ENCODE data around the gene AIG1. TPM values are rescaled to one million over a fixed set of nuclear protein-coding genes. Genes with fewer than 3 reads are reported as not detected.

The AIG1 gene
- total and polyA plus RNA-seq, 2 of the 13 experiments (the other 11 are each of a cell fraction or from before 2014, with no cell fraction given) = 115 to 197 TPM

DNA sequence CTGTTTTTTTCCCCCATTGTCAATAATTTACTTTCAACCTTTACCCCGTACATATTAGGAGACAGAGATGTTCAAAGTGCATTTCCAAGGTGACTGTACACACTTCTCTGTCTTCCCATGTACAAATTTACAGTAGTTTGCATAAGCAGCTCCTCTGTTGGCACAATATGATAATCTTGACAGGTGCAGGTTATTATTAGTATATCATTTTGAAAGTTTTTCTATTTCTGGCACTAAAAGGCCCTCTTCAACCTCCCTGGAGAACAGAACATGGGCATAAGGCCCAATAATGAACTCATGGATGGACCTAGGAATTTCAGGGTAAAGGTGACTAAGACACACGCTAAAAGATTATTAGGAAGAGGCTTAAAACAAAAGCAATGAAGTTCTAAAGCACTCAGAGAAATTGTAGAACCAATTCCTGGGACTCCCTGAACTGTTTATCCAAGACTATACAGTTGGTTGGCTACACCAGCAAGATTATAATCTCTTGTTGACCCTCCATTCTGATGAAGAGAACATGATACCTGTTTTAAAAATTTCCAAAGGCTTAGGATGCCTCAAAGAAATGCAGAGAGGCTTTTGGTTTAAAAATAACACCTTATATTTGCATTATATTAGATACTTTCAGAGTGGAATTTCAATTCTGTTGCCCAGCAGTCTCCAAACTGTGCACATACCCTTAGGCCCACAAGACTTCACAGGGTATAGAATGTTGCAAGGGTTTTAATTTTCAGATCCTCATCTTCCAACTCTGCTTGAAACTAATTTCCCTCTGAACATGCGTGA is 1.1 kb downstream of the AIG1 start (continued):
- 0 out of 2 replicates have a peak, but pooled peaks have one; percentile 28 for TF ChIP-seq ZFP36L1 (CRISPR knock-in tag; IDR thresholded peaks at IDR 0.05)
- no peak for TF ChIP-seq FOXP1 (IDR thresholded peaks at IDR 0.05)
- TF ChIP-seq FOXP1 (CRISPR knock-in tag; IDR thresholded peaks at IDR 0.05) = peak; percentile 82
- TF ChIP-seq CEBPB (IDR thresholded peaks at IDR 0.05; ENCODE audit: borderline replicate concordance, low read depth, low read length) = peak; percentile 49; the same call in 1 of the 2 replicates
- no peak for TF ChIP-seq ZNF547 (CRISPR knock-in tag; IDR thresholded peaks at IDR 0.05)
- peak; percentile 56 for TF ChIP-seq ASH2L (IDR thresholded peaks at IDR 0.05; ENCODE audit: insufficient read length, low read depth, low read length)
- no peak for TF ChIP-seq KLF9 (CRISPR knock-in tag; IDR thresholded peaks at IDR 0.05; ENCODE audit: low read depth)
- TF ChIP-seq ZNF18 (CRISPR knock-in tag; IDR thresholded peaks at IDR 0.05; ENCODE audit: insufficient replicate concordance) = no peak
- no peak for TF ChIP-seq ZNF572 (CRISPR knock-in tag; IDR thresholded peaks at IDR 0.05)
- no peak for TF ChIP-seq BHLHE40 (IDR thresholded peaks at IDR 0.05; ENCODE audit: low read length)
- no peak for TF ChIP-seq RFX5 (IDR thresholded peaks at IDR 0.05; ENCODE audit: low read depth, low read length)
- TF ChIP-seq ZNF614 (CRISPR knock-in tag; IDR thresholded peaks at IDR 0.05; ENCODE audit: borderline replicate concordance) = peak; percentile 34; the same call in 1 of the 2 replicates
- TF ChIP-seq, protein P1, sequence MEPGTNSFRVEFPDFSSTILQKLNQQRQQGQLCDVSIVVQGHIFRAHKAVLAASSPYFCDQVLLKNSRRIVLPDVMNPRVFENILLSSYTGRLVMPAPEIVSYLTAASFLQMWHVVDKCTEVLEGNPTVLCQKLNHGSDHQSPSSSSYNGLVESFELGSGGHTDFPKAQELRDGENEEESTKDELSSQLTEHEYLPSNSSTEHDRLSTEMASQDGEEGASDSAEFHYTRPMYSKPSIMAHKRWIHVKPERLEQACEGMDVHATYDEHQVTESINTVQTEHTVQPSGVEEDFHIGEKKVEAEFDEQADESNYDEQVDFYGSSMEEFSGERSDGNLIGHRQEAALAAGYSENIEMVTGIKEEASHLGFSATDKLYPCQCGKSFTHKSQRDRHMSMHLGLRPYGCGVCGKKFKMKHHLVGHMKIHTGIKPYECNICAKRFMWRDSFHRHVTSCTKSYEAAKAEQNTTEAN (CRISPR knock-in tag; conservative IDR thresholded peaks at IDR 0.05) = 0 out of 2 replicates have a peak, but pooled peaks have one; percentile 37
- TF ChIP-seq, protein P2, sequence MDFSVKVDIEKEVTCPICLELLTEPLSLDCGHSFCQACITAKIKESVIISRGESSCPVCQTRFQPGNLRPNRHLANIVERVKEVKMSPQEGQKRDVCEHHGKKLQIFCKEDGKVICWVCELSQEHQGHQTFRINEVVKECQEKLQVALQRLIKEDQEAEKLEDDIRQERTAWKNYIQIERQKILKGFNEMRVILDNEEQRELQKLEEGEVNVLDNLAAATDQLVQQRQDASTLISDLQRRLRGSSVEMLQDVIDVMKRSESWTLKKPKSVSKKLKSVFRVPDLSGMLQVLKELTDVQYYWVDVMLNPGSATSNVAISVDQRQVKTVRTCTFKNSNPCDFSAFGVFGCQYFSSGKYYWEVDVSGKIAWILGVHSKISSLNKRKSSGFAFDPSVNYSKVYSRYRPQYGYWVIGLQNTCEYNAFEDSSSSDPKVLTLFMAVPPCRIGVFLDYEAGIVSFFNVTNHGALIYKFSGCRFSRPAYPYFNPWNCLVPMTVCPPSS (IDR thresholded peaks at IDR 0.05) = no peak
- TF ChIP-seq GATAD1 (CRISPR knock-in tag; IDR thresholded peaks at IDR 0.05) = 0 out of 2 replicates have a peak, but pooled peaks have one; percentile 6
- TF ChIP-seq MBD4 (IDR thresholded peaks at IDR 0.05; ENCODE audit: borderline replicate concordance, low read length) = 0 out of 2 replicates have a peak, but pooled peaks have one; percentile 32
- TF ChIP-seq SP140L (CRISPR knock-in tag; IDR thresholded peaks at IDR 0.05; ENCODE audit: borderline replicate concordance) = peak; percentile 71; the same call in 1 of the 2 replicates
- TF ChIP-seq ZNF7 (CRISPR knock-in tag; IDR thresholded peaks at IDR 0.05) = no peak
- TF ChIP-seq ZNF383 (CRISPR knock-in tag; IDR thresholded peaks at IDR 0.05; ENCODE audit: borderline replicate concordance) = no peak
- no peak for TF ChIP-seq ZNF280D (CRISPR knock-in tag; IDR thresholded peaks at IDR 0.05)
- TF ChIP-seq XBP1 (CRISPR knock-in tag; IDR thresholded peaks at IDR 0.05) = no peak
- TF ChIP-seq RBM22 (optimal IDR thresholded peaks at IDR 0.05; ENCODE audit: low read length) = no peak
- peak; percentile 33; the same call in 1 of the 2 replicates for TF ChIP-seq ATF1 (CRISPR knock-in tag; IDR thresholded peaks at IDR 0.05)
- peak in 1 of 2 experiments; percentile 24; a peak in 1 of 4 replicates for TF ChIP-seq KLF16 (CRISPR knock-in tag; IDR thresholded peaks at IDR 0.05)

Data from HepG2 (cell line).